Measurements from ENCODE around the gene GART. TPM values are rescaled to one million over a fixed set of nuclear protein-coding genes. Genes with fewer than 3 reads are reported as not detected.

Gene GART
- polyA plus RNA-seq, 1 experiment, result 26.1 TPM

DNA sequence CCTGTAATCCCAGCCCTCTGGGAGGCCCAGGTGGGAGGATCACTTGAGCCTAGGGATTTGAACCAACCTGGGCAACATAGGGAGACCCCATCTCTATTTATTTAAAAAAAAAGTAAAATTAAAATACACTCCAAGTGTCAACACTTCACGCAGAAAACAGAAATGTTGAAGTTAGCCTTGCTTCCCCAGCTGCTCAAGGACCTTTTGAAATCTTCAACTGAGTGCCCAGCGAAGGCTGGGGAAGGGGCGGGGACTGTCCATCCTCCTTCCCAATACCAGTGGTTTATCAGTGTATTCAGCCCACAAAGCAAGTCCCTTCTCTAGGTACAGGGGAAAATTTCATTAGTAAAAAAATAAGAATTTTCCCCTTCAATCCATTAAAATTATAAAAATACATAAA is 48.2 kb downstream of the GART start:
- Histone ChIP-seq H3K27me3 (ENCODE audit: control insufficient read depth, insufficient read depth, low read length) (peaks cover 8% of the 10 kb centered on the region), H3K27ac (ENCODE audit: low read depth, low read length) (no peak overlapping the region), H3K4me3 (ENCODE audit: low read depth, low read length) (no peak overlapping the region), H3K9me3 (ENCODE audit: control insufficient read depth, insufficient read depth, low read length) (no peaks in the 10 kb centered on the region; the same call in 1 of the 2 replicates)
- no peak for DNase-seq (ENCODE audit: low read depth, low spot score)
- TF ChIP-seq, protein P1, sequence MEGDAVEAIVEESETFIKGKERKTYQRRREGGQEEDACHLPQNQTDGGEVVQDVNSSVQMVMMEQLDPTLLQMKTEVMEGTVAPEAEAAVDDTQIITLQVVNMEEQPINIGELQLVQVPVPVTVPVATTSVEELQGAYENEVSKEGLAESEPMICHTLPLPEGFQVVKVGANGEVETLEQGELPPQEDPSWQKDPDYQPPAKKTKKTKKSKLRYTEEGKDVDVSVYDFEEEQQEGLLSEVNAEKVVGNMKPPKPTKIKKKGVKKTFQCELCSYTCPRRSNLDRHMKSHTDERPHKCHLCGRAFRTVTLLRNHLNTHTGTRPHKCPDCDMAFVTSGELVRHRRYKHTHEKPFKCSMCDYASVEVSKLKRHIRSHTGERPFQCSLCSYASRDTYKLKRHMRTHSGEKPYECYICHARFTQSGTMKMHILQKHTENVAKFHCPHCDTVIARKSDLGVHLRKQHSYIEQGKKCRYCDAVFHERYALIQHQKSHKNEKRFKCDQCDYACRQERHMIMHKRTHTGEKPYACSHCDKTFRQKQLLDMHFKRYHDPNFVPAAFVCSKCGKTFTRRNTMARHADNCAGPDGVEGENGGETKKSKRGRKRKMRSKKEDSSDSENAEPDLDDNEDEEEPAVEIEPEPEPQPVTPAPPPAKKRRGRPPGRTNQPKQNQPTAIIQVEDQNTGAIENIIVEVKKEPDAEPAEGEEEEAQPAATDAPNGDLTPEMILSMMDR (IDR thresholded peaks at IDR 0.05; ENCODE audit: low read depth, low read length), result no peak
- CTCF ChIA-PET, result no interaction called here
- POLR2A ChIA-PET, result interaction anchor here (0.6 kb wide), 1 partner anchor 40 kb away, joined by 8 read pairs; no protein-coding TSS in a partner anchor

DNA sequence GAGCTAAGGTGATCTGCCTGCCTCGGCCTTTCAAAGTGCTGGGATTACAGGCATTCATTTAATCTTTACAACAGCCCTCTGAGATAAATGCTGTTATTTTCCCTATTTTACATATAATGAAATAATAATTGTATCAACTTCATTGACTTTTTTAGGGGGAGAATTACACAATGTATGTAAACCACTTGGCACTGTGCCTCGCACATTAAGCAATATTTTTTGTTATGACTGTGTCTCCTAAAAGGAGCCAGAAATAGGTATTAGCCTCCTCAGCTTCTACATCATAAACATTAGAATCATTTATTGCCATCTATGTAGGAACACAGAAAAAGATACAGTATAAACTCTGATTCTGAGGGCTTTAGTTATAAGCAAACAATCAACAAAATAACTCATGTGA is 49.3 kb downstream of the GART start:
- no peak overlapping the region for H3K27ac ChIP-seq (ENCODE audit: low read depth, low read length)
- TF ChIP-seq, protein P1 (IDR thresholded peaks at IDR 0.05; ENCODE audit: low read depth, low read length), result no peak
- no peak overlapping the region for H3K4me3 ChIP-seq (ENCODE audit: low read depth, low read length)
- no peaks in the 10 kb centered on the region; the same call in 1 of the 2 replicates for H3K9me3 ChIP-seq (ENCODE audit: control insufficient read depth, insufficient read depth, low read length)
- ChIA-PET CTCF (no interaction called here), POLR2A (interaction anchor here (0.6 kb wide), 1 partner anchor 13 kb away, joined by 3 read pairs; the partner anchor contains the start of gene TMEM50B)
- peaks cover 8% of the 10 kb centered on the region for H3K27me3 ChIP-seq (ENCODE audit: control insufficient read depth, insufficient read depth, low read length)
- no peak for DNase-seq (ENCODE audit: low read depth, low spot score)

DNA sequence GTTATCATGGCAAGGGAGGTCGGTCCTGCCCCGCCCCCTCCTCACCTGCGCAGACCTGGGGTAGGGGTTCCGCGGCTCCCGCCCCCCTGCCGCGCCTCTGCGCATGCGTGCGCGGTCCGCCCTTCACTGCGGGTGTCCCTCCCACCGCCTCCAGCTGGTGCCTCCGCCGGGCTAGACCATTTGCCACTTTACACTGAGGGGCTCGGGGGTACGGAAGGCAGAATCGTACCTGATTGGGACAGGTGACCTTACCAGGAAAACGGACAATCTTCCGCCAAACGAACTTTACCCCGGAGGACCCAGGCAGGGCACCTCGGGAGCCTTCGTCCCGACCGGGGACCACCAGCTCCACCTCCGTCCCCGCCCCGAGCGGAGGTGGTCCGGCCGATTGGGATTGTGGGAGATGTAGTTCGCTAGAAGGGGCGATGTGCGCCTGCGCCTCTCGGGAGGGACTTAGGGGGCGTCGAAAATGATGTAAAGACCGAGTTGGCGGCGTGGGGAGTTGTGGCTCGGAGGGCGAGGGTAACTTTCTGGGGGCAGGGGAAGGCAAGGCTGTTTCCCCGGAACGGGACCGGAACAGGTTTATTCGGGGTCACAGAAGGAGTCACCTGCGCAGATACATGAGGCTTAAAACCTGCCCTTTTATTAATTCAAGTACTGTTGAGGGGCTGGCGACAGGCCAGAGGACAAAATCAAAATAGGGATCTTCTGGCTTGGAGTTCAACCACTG is 50.4 kb downstream of the GART start, which contains the start of gene DNAJC28:
Gene DNAJC28, minus strand, starts transcription at position 344 of the 730 bp plus-strand sequence. CDS start 2,323 bp downstream, outside the sequence.
- Histone ChIP-seq H3K27ac (ENCODE audit: low read depth, low read length) (no peak within 1 kb of the TSS), H3K4me3 (ENCODE audit: low read depth, low read length) (peak within 1 kb of the TSS; percentile 96), H3K9me3 (ENCODE audit: control insufficient read depth, insufficient read depth, low read length) (no peaks in the 10 kb centered on the region; the same call in 1 of the 2 replicates), H3K27me3 (ENCODE audit: control insufficient read depth, insufficient read depth, low read length) (peaks cover 4% of the 10 kb centered on the region)
- ChIA-PET POLR2A (interaction anchor here (1.2 to 1.6 kb wide), 2 partner anchors 11 to 97 kb away, joined by 4 to 64 read pairs; partner anchors contain the start of genes DONSON and TMEM50B), CTCF (interaction anchor here (1.4 kb wide), 1 partner anchor 114 kb away, joined by 7 read pairs; no protein-coding TSS in a partner anchor)
- TF ChIP-seq, protein P1 (IDR thresholded peaks at IDR 0.05; ENCODE audit: low read depth, low read length), result no peak
- DNase-seq (ENCODE audit: low read depth, low spot score), result peak; percentile 80

GRCh38 chr21:33490991-33491372 is 50.9 kb downstream of the GART start:
- no peak overlapping the region for H3K27ac ChIP-seq (ENCODE audit: low read depth, low read length)
- no peak for DNase-seq (ENCODE audit: low read depth, low spot score)
- POLR2A ChIA-PET, result interaction anchor here (1.2 to 1.6 kb wide), 2 partner anchors 11 to 98 kb away, joined by 4 to 64 read pairs; partner anchors contain the start of genes DONSON and TMEM50B

More at GRCh38 chr21:33490991-33491372, 50.9 kb downstream of the GART start:
- Histone ChIP-seq H3K27me3 (ENCODE audit: control insufficient read depth, insufficient read depth, low read length) (peaks cover 2% of the 10 kb centered on the region), H3K4me3 (ENCODE audit: low read depth, low read length) (peak overlapping the region; percentile 96), H3K9me3 (ENCODE audit: control insufficient read depth, insufficient read depth, low read length) (no peaks in the 10 kb centered on the region; the same call in 1 of the 2 replicates)
- CTCF ChIA-PET, result interaction anchor here (0.6 to 1.4 kb wide), 2 partner anchors 115 to 664 kb away, joined by 4 to 7 read pairs; no protein-coding TSS in a partner anchor
- TF ChIP-seq, protein P1 (IDR thresholded peaks at IDR 0.05; ENCODE audit: low read depth, low read length), result no peak
